Progenitor cell of endocrine pancreas (in vitro differentiated cells): Measurements from ENCODE around the gene TFAP2E. TPM values are rescaled to one million over a fixed set of nuclear protein-coding genes. Genes with fewer than 3 reads are reported as not detected.

ENCODE experiments used
- DNase-seq: peaks from one replicate; pipeline ENCODE4 v3.0.0; 2021; ENCODE audit warnings: low spot score; ENCODE audit not compliant: unreplicated experiment
- H3K27ac Mint-ChIP-seq: 2 replicates; pipeline ENCODE4 v1.8.0; 2021; ENCODE audit warnings: mild to moderate bottlenecking, moderate library complexity, mixed read lengths
- H3K27me3 Mint-ChIP-seq: 2 replicates; pipeline ENCODE4 v1.8.0; 2021; ENCODE audit warnings: mixed read lengths
- H3K36me3 Mint-ChIP-seq: 2 replicates; pipeline ENCODE4 v1.8.0; 2022; ENCODE audit warnings: mixed read lengths; ENCODE audit not compliant: insufficient read depth
- H3K4me1 Mint-ChIP-seq: 2 replicates; pipeline ENCODE4 v1.8.0; 2021; ENCODE audit warnings: low read depth, mixed read lengths
- H3K4me3 Mint-ChIP-seq: 2 replicates; pipeline ENCODE4 v1.8.0; 2021; ENCODE audit warnings: low read depth, mild to moderate bottlenecking, moderate library complexity, mixed read lengths
- H3K9me3 Mint-ChIP-seq: 2 replicates; pipeline ENCODE4 v1.8.0; 2021; ENCODE audit warnings: low read depth, mixed read lengths
- total RNA-seq: library from RNA; stranded (reverse); gene quantifications from 2 replicates; pipeline ENCODE4 v1.2.1, GENCODE V29; 2021
- TF ChIP-seq, protein P1 (sequence below): fragments of 200-600 bp; sonication (generic); IDR thresholded peaks from one replicate; pipeline ENCODE4 v1.5.0; 2021; ENCODE audit warnings: antibody characterized with exemption, mild to moderate bottlenecking; ENCODE audit not compliant: unreplicated experiment

TFAP2E gene
- total RNA-seq, 1 donor from 2014 or later = 0.55 TPM

GRCh38 chr1:35622510-35623178 is 49.5 kb downstream of the TFAP2E start:
- Mint-ChIP-seq H3K27ac (no peak overlapping the region), H3K4me1 (peaks cover 1% of the 10 kb centered on the region), H3K27me3 (no peaks in the 10 kb centered on the region), H3K36me3 (peaks cover 6% of the 10 kb centered on the region), H3K9me3 (no peaks in the 10 kb centered on the region), H3K4me3 (no peak overlapping the region)
- DNase-seq = no peak
- TF ChIP-seq, protein P1, sequence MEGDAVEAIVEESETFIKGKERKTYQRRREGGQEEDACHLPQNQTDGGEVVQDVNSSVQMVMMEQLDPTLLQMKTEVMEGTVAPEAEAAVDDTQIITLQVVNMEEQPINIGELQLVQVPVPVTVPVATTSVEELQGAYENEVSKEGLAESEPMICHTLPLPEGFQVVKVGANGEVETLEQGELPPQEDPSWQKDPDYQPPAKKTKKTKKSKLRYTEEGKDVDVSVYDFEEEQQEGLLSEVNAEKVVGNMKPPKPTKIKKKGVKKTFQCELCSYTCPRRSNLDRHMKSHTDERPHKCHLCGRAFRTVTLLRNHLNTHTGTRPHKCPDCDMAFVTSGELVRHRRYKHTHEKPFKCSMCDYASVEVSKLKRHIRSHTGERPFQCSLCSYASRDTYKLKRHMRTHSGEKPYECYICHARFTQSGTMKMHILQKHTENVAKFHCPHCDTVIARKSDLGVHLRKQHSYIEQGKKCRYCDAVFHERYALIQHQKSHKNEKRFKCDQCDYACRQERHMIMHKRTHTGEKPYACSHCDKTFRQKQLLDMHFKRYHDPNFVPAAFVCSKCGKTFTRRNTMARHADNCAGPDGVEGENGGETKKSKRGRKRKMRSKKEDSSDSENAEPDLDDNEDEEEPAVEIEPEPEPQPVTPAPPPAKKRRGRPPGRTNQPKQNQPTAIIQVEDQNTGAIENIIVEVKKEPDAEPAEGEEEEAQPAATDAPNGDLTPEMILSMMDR = no peak

GRCh38 chr1:35623832-35624231 is 50.7 kb downstream of the TFAP2E start:
- Mint-ChIP-seq H3K27ac (no peak overlapping the region), H3K9me3 (no peaks in the 10 kb centered on the region), H3K4me3 (no peak overlapping the region), H3K4me1 (peaks cover 9% of the 10 kb centered on the region), H3K27me3 (no peaks in the 10 kb centered on the region), H3K36me3 (peaks cover 4% of the 10 kb centered on the region)
- TF ChIP-seq, protein P1 = no peak
- DNase-seq = no peak

- Mint-ChIP-seq H3K36me3 (peaks cover 18% of the 10 kb centered on the region), H3K27me3 (no peaks in the 10 kb centered on the region), H3K9me3 (no peaks in the 10 kb centered on the region), H3K4me3 (no peak overlapping the region), H3K4me1 (peaks cover 14% of the 10 kb centered on the region), H3K27ac (peak overlapping the region; percentile 20)
- DNase-seq = no peak
- TF ChIP-seq, protein P1 = no peak
These were observed 55.9 kb downstream of the TFAP2E start for GRCh38 chr1:35629051-35629450.

- TF ChIP-seq, protein P1 = no peak
- no peaks in the 10 kb centered on the region for H3K27me3 Mint-ChIP-seq
- H3K4me1 Mint-ChIP-seq = peaks cover 14% of the 10 kb centered on the region
- H3K27ac Mint-ChIP-seq = no peak overlapping the region
- peaks cover 19% of the 10 kb centered on the region for H3K36me3 Mint-ChIP-seq
- no peak for DNase-seq
- H3K4me3 Mint-ChIP-seq = no peak overlapping the region
- H3K9me3 Mint-ChIP-seq = no peaks in the 10 kb centered on the region
These were observed 58.3 kb downstream of the TFAP2E start for GRCh38 chr1:35631396-35631795.

GRCh38 chr1:35633547-35633946 is 60.4 kb downstream of the TFAP2E start:
- Mint-ChIP-seq H3K36me3 (peaks cover 18% of the 10 kb centered on the region), H3K9me3 (no peaks in the 10 kb centered on the region), H3K27me3 (no peaks in the 10 kb centered on the region), H3K4me3 (no peak overlapping the region), H3K4me1 (peaks cover 16% of the 10 kb centered on the region), H3K27ac (no peak overlapping the region)
- DNase-seq = no peak
- TF ChIP-seq, protein P1 = no peak
